Measurements from ENCODE around the gene PCSK6.

The PCSK6 gene

GRCh38 chr15:101498717-101499480 is 9.4 kb upstream of the PCSK6 start:
- DNase-seq (ENCODE audit: low read depth in 3 of 3) = no peak

GRCh38 chr15:101498076-101498716 is 8.7 kb upstream of the PCSK6 start:
- DNase-seq (ENCODE audit: low read depth in 3 of 3) = no peak

GRCh38 chr15:101497484-101498034 is 8.1 kb upstream of the PCSK6 start:
- DNase-seq (ENCODE audit: low read depth in 3 of 3) = no peak

GRCh38 chr15:101497017-101497416 is 7.5 kb upstream of the PCSK6 start:
- DNase-seq (ENCODE audit: low read depth in 3 of 3) = no peak

GRCh38 chr15:101496198-101496986 is 6.9 kb upstream of the PCSK6 start:
- DNase-seq (ENCODE audit: low read depth in 3 of 3) = no peak

GRCh38 chr15:101495334-101496197 is 6.1 kb upstream of the PCSK6 start:
- DNase-seq (ENCODE audit: low read depth in 3 of 3) = no peak

- DNase-seq (ENCODE audit: low read depth in 3 of 3) = no peak
These were observed 4.8 kb upstream of the PCSK6 start for GRCh38 chr15:101494251-101494796.

GRCh38 chr15:101492766-101493692 is 3.5 kb upstream of the PCSK6 start:
- DNase-seq (ENCODE audit: low read depth in 3 of 3) = no peak

- no peak for DNase-seq (ENCODE audit: low read depth in 3 of 3)
These were observed 2.5 kb upstream of the PCSK6 start for GRCh38 chr15:101491734-101492640.

- no peak for DNase-seq (ENCODE audit: low read depth in 3 of 3)
These were observed 1.6 kb upstream of the PCSK6 start for GRCh38 chr15:101490922-101491733.

GRCh38 chr15:101490408-101490891 is 943 bp upstream of the PCSK6 start:
- DNase-seq (ENCODE audit: low read depth in 3 of 3) = no peak

GRCh38 chr15:101489237-101489598 is 289 bp downstream of the PCSK6 start:
- peak in 1 of 3 experiments; percentile 21 for DNase-seq (ENCODE audit: low read depth in 3 of 3)

GRCh38 chr15:101488300-101489164 is 975 bp downstream of the PCSK6 start:
- DNase-seq (ENCODE audit: low read depth in 3 of 3) = no peak

GRCh38 chr15:101486696-101487459 is 2.6 kb downstream of the PCSK6 start:
- DNase-seq (ENCODE audit: low read depth in 3 of 3) = no peak

- DNase-seq (ENCODE audit: low read depth in 3 of 3) = no peak
These were observed 6.0 kb downstream of the PCSK6 start for GRCh38 chr15:101483462-101483861.
